ENCODE measurements around the gene SGCA.

SGCA gene

DNA sequence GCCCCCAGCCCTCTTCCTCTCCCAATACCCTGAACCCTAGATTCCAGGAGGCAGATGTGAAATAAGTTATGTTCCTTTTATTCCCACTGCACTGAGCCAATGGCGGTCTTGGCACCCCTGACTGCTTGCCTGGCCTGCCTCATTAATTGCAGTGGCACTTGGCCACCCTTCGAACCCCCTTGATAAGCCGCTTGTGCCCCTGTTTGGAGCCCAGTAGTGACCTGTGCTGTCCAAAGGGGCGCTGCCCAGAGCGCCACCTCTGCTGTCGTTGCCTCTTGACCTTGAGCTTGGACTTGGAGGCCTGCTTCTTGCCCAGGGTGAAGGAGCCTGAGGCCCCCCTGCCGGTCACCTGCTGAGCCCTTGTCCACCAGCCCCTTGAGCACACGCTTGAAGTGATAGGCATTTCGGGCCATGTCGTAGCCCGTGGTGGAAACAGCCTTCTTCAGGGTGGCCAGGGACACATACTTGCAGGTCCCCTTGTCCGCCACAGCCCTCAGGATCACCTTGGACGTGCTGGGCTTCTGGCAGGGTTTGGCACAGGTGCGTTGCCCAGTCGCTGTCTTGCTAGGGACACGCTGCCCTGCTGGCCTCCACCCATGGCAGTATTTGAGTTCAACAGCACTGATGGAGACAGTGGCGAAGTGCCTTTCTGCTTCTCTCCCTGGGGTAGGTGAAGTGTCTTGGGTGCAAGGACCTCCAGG is 5.7 kb downstream of the SGCA start:
- no peak for TF ChIP-seq CTCF (IDR thresholded peaks at IDR 0.05)
- no peak overlapping the region for H3K27ac ChIP-seq

DNA sequence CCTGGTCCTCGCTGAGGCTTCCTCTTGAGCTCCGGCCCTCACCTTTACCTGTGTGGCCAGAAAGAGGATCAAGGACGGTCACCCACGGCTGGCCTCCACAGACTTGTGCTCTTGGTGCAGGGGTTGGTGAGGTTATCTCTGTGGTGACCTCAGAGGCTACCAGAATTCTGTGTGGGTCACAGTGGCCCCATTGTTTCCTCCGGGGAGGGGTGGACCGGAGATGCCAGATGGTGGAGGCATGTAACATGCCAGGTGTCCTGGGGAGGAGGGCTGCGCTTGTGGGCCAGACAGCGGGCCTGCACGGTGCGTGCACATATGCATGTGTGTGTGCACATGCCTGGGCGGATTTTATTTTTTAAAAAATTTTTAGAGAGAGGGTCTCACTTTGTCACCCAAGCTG is 6.3 kb downstream of the SGCA start:
- TF ChIP-seq ZFX (IDR thresholded peaks at IDR 0.05; ENCODE audit: borderline replicate concordance) = no peak
- no peak for TF ChIP-seq CTCF (IDR thresholded peaks at IDR 0.05)
- no peak overlapping the region for H3K27ac ChIP-seq

GRCh38 chr17:50172936-50173334 is 7.1 kb downstream of the SGCA start:
- H3K27ac ChIP-seq = no peak overlapping the region
- no peak for TF ChIP-seq ZFX (IDR thresholded peaks at IDR 0.05; ENCODE audit: borderline replicate concordance)
- TF ChIP-seq CTCF (IDR thresholded peaks at IDR 0.05) = no peak

DNA sequence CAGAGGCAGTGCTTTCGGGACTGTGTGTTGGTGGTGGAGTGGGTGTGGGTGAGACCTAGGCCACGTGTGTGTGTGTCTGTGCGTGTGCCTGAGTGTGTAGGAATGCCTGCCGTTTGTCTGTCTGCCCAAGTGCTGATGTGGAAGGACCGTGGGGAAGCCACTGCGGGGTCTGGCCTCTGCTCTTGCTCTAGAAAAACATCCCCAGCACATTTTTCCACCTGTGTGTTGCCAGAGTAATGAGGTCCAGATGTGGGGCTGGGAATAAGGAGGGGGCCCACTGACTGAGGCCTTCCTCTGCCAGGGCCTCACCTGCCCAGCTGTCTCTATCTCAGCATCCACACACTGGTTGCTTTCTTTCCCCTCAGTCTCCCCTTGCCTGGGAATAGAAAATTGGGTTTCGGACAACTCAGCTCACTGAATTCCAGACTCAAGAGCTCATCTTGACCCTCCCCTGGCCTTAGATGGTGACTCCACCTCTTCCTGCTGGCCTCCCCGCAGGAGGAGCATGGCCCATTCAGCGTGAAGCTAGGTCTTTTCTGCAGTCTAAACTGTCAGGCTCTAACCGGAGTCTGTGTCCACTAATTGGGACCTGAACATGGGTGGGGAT is 7.6 kb downstream of the SGCA start:
- TF ChIP-seq CTCF (IDR thresholded peaks at IDR 0.05) (no peak), ZFX (IDR thresholded peaks at IDR 0.05; ENCODE audit: borderline replicate concordance) (no peak)
- no peak overlapping the region for H3K27ac ChIP-seq

DNA sequence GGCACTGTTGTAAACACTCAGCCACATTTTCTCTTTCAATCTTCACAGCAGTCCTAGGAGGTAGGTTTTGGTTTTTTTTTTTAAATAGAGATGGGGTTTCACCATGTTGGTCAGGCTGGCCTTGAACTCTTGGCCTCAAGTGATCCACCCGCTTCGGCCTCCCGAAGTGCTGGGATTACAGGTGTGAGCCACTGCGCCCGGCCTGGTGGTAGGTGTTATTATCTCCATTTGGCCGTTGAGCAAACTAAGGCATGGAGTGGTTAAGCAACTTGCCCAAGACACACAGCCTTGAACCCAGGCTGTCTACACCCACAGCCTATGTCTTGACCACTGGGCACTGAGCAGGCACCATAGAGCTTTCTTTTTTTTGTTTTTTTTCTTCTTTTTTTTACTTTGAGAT is 8.6 kb downstream of the SGCA start:
- no peak overlapping the region for H3K27ac ChIP-seq
- no peak for TF ChIP-seq ZFX (IDR thresholded peaks at IDR 0.05; ENCODE audit: borderline replicate concordance)
- no peak for TF ChIP-seq CTCF (IDR thresholded peaks at IDR 0.05)

GRCh38 chr17:50175035-50175807 is 9.4 kb downstream of the SGCA start:
- no peak for TF ChIP-seq CTCF (IDR thresholded peaks at IDR 0.05)
- no peak for TF ChIP-seq ZFX (IDR thresholded peaks at IDR 0.05; ENCODE audit: borderline replicate concordance)
- H3K27ac ChIP-seq = peak overlapping the region; percentile 55
